Measurements from ENCODE around the gene SP4.
A peak's percentile ranks its signal among the peaks of the same experiment; 100 is the strongest.

The SP4 gene

DNA sequence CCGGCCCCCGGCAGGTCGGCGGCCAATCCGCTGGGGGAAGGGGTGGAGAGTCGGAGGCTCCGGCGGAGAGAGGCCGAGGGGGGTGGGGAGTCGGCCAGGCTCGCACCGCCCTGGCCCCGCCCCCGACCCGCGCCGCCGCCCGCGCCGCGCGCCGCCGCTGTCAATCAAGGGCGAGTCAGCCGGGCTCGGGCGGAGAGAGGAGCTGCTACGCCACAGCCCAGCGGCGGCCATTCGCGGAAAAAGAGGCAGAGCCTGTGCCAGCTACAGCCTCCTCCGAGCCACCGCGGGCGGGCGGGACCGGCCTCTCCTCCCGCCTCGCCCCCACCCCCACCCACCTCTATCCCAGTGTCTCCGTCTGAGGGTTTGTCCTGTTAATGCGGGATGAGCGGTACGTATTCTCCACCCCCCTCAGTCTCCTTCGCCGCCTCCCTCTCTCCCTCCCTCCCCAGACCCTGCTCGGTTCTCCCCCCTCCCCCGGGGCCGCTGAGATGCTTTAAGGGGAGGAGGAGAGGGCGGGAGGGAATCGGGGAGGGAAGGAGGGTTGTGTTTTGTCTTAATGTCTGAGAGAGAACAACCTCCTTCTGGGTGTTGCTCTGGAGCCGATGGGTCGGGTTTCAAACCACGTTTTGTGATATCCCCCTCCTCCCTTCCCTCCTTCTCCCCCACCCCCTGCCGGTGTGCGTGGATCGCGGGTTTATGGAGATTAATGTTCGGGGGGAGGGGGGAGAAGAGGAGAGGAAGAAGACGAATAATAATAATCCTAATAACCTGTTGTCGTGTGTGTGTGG lies at the start of gene SP4:
Gene SP4 (plus strand): TSS at position 213 of the 788 bp plus-strand sequence. CDS start 169 bp downstream, at position 382.
- no peak for TF ChIP-seq ZFX (IDR thresholded peaks at IDR 0.05; ENCODE audit: borderline replicate concordance)
- TF ChIP-seq, protein P1, sequence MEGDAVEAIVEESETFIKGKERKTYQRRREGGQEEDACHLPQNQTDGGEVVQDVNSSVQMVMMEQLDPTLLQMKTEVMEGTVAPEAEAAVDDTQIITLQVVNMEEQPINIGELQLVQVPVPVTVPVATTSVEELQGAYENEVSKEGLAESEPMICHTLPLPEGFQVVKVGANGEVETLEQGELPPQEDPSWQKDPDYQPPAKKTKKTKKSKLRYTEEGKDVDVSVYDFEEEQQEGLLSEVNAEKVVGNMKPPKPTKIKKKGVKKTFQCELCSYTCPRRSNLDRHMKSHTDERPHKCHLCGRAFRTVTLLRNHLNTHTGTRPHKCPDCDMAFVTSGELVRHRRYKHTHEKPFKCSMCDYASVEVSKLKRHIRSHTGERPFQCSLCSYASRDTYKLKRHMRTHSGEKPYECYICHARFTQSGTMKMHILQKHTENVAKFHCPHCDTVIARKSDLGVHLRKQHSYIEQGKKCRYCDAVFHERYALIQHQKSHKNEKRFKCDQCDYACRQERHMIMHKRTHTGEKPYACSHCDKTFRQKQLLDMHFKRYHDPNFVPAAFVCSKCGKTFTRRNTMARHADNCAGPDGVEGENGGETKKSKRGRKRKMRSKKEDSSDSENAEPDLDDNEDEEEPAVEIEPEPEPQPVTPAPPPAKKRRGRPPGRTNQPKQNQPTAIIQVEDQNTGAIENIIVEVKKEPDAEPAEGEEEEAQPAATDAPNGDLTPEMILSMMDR (IDR thresholded peaks at IDR 0.05), result no peak; the same call in none of the 2 replicates

DNA sequence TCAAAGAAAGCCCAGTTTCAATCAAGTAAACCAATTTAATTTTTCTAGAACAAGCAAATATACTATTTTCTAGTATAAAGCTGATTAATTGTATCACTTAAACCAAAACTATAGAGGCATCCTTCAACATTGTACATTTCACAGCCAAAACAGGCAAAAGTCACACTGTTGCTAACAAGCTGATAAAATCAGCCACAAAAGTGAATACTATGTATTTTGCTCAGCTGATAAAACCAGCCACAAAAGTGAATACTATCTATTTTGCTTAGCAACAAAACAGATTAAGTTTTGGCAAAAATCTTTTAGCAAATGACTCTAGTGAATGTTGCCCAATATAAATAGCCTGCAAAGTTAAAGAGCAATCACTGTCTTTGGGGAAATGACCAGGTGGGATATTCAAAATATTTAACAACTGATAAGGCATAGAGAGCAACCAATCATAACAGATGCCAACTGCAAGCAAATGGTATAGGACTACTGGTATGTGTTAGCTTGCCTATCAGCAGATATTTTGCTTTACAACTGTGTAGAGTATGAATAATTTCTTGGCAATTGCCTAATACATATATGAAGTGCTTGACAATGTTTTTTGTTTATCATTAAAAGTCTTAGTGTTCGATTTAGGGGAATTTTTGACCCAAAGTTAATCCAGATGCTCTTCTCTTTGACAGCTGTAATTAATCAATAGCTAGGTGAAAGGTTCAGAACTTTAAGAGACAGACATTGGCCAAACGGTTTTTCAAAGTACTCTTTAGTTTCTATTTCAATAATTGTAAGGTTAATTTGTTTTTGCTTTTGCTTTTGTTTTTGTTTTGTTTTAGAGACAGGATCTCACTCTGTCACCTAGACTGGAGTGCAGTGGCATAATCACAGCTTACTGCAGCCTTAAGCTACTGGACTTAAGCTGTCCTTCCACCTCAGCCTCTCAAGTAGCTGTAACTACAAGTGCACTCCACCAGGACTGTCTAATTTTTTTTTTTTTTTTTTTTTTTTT lies 44.4 kb upstream of the SP4 start:
- TF ChIP-seq, protein P1 (IDR thresholded peaks at IDR 0.05), result no peak
- TF ChIP-seq ZFX (IDR thresholded peaks at IDR 0.05; ENCODE audit: borderline replicate concordance), result no peak
- no peak overlapping the region for H3K27ac ChIP-seq

More for the DNA sequence above, at the start of gene SP4:
- H3K27ac ChIP-seq, result peak within 1 kb of the TSS; percentile 98

DNA sequence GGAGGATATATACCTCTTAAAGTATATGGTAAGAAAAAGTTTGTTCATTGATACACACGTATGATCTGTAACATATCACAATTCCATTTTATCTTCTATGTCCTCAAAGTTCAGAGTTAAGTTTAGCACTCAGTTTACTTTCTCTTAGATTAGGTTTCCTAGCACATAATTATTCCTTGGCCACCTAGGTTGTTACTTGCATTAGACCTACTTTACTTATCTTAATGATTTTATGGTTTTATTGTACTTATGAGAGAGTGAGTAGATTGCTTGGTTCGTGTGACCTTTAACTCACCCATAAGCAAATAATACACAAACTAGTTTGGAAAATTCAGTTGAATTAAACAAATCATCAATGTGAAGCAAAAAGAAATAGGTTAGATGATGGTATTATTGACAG lies 33.9 kb upstream of the SP4 start:
- H3K27ac ChIP-seq, result no peak overlapping the region
- TF ChIP-seq, protein P1 (IDR thresholded peaks at IDR 0.05), result no peak
- no peak for TF ChIP-seq ZFX (IDR thresholded peaks at IDR 0.05; ENCODE audit: borderline replicate concordance)

DNA sequence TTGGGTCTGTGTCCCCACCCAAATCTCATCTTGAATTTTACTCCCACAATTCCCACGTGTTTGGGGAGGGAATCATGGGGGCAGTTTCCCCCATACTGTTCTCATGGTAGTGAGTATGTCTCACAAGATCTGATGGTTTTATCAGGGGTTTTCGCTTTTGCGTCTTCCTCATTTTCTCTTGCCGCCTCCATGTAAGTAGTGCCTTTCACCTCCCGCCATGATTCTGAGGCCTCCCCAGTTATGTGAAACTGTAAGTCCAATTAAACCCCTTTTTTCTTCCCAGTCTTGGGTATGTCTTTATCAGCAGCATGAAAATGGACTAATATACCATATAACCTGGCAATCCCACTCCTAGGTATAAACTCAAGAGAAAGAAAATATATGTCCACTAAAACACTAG lies 25.9 kb upstream of the SP4 start:
- no peak overlapping the region for H3K27ac ChIP-seq
- TF ChIP-seq, protein P1 (IDR thresholded peaks at IDR 0.05), result no peak
- no peak for TF ChIP-seq ZFX (IDR thresholded peaks at IDR 0.05; ENCODE audit: borderline replicate concordance)

DNA sequence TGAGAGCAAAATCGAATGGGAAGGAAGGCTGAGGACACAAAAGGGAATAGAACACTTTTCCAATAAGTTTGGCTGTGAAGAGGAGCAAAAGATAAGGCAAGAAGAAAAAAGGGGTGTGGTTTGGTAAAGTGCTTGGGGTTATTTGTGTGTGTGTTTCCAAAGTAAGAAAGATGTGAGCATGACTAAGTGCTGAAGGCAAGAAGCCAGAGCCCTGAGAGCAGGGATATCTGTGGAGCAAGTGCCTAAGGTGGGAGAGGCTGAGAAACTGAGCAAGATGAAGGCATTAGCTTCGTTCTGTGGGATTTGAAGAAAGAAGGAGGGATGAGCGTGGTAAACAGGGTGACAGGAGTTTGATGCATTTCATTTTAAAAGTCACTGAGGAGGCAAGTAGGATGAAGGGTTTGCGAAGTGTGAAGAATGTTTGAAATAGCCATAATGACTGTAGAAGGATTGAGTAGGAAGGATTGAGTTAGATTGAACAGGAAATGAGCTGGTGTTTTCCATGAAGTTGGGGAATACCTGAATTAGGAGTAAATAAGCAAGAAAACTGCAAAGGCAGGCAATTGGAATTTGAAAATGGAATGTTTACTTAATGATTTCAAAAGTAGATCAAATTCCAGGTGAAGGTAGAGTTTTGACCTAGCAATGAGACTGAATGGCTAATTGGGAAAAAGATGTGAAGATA lies 19.9 kb upstream of the SP4 start:
- TF ChIP-seq, protein P1 (IDR thresholded peaks at IDR 0.05), result no peak
- TF ChIP-seq ZFX (IDR thresholded peaks at IDR 0.05; ENCODE audit: borderline replicate concordance), result no peak
- H3K27ac ChIP-seq, result no peak overlapping the region

DNA sequence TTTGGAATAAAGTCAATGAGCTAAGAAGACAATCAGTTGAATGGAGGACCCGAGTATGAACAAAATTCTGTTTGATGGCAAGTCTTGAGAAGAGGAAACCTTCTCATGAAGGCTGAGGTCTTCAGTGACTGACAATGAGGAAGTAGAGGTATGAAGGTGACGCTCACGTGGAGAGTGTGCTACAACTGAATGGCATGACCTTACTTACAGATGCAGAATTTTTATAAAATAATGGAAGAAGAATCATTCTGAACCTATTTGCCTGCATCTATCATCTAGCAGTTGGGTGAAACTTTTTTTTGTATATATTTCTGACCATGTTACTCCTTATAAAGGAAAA lies 19.4 kb upstream of the SP4 start:
- TF ChIP-seq, protein P1 (IDR thresholded peaks at IDR 0.05), result no peak
- TF ChIP-seq ZFX (IDR thresholded peaks at IDR 0.05; ENCODE audit: borderline replicate concordance), result no peak
- no peak overlapping the region for H3K27ac ChIP-seq

All from 22Rv1 (cell line).